ENCODE results near the gene CCDC157.

The CCDC157 gene

DNA sequence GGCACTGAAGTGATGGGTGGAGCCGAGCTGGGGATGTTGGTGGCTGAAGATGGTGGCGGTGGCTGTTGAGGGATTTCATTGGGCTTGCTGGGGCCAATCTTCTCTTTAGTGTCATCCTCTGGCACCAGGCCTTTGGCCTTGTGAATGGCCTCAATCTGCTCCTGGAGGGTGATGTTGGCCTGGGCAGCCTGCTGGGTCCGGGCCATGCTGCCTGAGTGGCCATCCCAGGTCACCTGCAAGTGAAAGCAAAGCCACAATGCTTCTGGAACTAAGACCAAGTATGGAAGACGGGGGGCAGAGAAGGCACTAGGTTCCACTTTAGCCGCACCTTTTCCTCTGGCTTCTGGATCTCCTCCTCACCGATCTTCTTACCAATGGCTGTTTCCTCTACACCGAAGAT lies 18.0 kb upstream of the CCDC157 start:
- TF ChIP-seq CTCF (IDR thresholded peaks at IDR 0.05; ENCODE audit: control insufficient read depth, insufficient read depth, low read depth, low read length, missing control alignments): no peak
- no peak overlapping the region for H3K4me3 ChIP-seq (ENCODE audit: control insufficient read depth, low read depth, low read length)
- DNase-seq (ENCODE audit: low read depth): no peak

GRCh38 chr22:30340911-30341685 lies 15.7 kb upstream of the CCDC157 start:
- DNase-seq (ENCODE audit: low read depth): no peak
- TF ChIP-seq CTCF (IDR thresholded peaks at IDR 0.05; ENCODE audit: control insufficient read depth, insufficient read depth, low read depth, low read length, missing control alignments): no peak
- no peak overlapping the region for H3K4me3 ChIP-seq (ENCODE audit: control insufficient read depth, low read depth, low read length)

DNA sequence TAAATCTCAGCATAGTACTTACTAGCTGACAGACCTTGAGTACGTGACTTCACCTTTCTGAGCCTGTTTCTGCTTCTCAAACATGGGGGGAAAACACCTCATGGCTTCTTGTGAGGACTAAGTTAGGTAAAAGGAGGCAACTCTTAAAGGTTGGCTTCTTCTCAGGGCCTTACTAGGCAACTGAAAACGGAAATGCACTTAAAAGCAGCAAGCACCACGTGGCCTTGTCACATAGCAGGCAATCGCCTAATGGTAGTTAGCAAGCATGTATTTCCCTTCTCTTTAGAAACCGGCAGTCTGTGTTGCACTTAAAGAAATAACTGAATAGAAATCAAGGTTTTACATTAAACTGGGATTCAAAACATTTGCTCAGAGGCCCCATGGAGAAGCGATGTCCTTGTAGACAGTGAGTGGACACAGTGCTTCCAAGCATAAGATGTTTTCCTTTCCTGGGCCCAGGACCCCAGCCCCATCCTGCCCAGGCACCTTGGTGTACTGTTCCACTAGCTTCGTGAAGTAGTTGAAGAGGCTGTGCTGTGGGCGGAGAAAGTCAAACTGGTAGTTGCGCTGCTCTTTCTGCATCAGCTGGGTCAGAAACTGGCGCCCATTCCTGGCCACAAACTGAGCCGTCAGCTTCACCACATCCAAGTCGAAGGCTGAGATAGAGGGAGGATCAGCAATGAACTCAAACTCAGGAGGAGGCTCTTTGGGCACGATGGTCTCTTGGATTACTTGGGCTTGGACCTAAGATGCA lies 12.2 kb upstream of the CCDC157 start:
- no peak overlapping the region for H3K4me3 ChIP-seq (ENCODE audit: control insufficient read depth, low read depth, low read length)
- no peak for TF ChIP-seq CTCF (IDR thresholded peaks at IDR 0.05; ENCODE audit: control insufficient read depth, insufficient read depth, low read depth, low read length, missing control alignments)
- DNase-seq (ENCODE audit: low read depth): no peak

DNA sequence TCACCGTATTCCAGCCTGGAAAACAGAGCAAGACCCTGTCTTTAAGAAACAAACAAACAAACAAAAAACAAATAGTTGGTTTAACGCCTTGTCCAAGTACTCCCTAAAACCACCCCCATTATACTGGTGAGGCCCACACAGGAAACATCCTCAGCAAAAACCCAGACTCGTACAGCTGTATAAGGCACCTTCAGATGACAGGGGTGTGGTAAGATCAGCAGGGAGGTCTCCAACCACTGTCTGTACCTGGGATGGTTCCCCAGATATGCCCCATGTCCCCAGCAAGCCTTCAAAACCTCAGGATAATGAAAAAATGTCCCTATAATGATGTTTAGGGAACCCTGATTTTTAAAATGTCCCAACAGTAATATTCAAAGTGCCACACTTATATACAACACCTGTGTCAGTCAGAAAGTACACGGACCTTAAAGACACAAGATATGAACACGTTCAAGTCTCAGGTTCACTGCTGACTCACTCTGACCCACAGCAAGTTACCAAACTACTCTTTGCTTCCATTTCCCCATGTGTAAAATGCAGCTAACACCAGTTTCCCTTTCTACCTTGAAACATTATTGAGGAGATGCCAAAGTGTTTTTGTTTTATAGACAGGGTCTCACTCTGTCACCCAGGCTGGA lies 9.4 kb upstream of the CCDC157 start:
- no peak overlapping the region for H3K4me3 ChIP-seq (ENCODE audit: control insufficient read depth, low read depth, low read length)
- DNase-seq (ENCODE audit: low read depth): no peak
- TF ChIP-seq CTCF (IDR thresholded peaks at IDR 0.05; ENCODE audit: control insufficient read depth, insufficient read depth, low read depth, low read length, missing control alignments): no peak

DNA sequence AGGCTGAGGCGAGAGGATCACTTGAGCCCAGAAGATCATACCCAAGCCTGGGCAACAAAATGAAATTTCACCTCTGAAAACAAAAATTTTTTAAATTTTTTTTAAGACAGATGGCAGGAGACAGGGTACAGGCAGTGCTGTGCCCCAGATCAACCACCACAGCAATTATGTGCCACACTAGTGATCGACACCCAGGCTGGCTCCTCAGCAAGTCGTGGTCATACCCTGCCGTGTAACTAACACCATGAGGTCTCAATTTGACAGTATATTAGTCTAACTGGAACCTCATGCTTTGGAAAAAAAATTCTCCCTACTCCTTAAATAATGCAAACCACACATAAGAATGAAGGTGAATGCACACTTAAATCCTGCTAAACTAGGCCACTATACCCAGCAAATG lies 8.4 kb upstream of the CCDC157 start:
- no peak for TF ChIP-seq CTCF (IDR thresholded peaks at IDR 0.05; ENCODE audit: control insufficient read depth, insufficient read depth, low read depth, low read length, missing control alignments)
- no peak overlapping the region for H3K4me3 ChIP-seq (ENCODE audit: control insufficient read depth, low read depth, low read length)
- no peak for DNase-seq (ENCODE audit: low read depth)

GRCh38 chr22:30348809-30349208 lies 8.0 kb upstream of the CCDC157 start:
- no peak for TF ChIP-seq CTCF (IDR thresholded peaks at IDR 0.05; ENCODE audit: control insufficient read depth, insufficient read depth, low read depth, low read length, missing control alignments)
- peak; percentile 21 for DNase-seq (ENCODE audit: low read depth)
- no peak overlapping the region for H3K4me3 ChIP-seq (ENCODE audit: control insufficient read depth, low read depth, low read length)

Data from AG09309 (cell line).